ENCODE data around the gene ADH7.

GRCh38 chr4:99436976-99437722, 2.0 kb upstream of the ADH7 start:
- TF ChIP-seq EZH2 (optimal IDR thresholded peaks at IDR 0.05; ENCODE audit: low read depth, low read length) (no peak), CTCF (IDR thresholded peaks at IDR 0.05; ENCODE audit: low read length) (no peak), EZH2phosphoT487 (IDR thresholded peaks at IDR 0.05; ENCODE audit: low read length) (no peak)
